NCI-H510A treated with DMSO at 0.1 percent for 48 hours (cell line): ENCODE data around the gene GABRR1.
"Not testable (repeated sequence)": the region's sequence is repeated elsewhere in the genome, so short reads cannot be mapped to it uniquely, and the experiment has no call there.

ENCODE experiments used
- DNase-seq: peaks from one replicate; lab custom pipeline; 2025; lab: John Stamatoyannopoulos, UW

Gene GABRR1

GRCh38 chr6:89217299-89217910, at the start of gene GABRR1:
Gene GABRR1 (minus strand): TSS chr6:89217358. CDS start chr6:89217322, 36 bp downstream.
- no peak for DNase-seq

GRCh38 chr6:89264296-89264695, 47.1 kb upstream of the GABRR1 start:
- no peak for DNase-seq

- DNase-seq, result peak; percentile 30
Measured at GRCh38 chr6:89260832-89261231, 43.7 kb upstream of the GABRR1 start.

GRCh38 chr6:89260310-89260709, 43.2 kb upstream of the GABRR1 start:
- no peak for DNase-seq

- no peak for DNase-seq
Measured at GRCh38 chr6:89258912-89259311, 41.8 kb upstream of the GABRR1 start.

GRCh38 chr6:89257781-89258180, 40.6 kb upstream of the GABRR1 start:
- no peak for DNase-seq

GRCh38 chr6:89257346-89257745, 40.2 kb upstream of the GABRR1 start:
- no peak for DNase-seq

- DNase-seq, result no peak
Measured at GRCh38 chr6:89255417-89255816, 38.3 kb upstream of the GABRR1 start.

- no peak for DNase-seq
Measured at GRCh38 chr6:89254569-89254968, 37.4 kb upstream of the GABRR1 start.

- DNase-seq, result no peak
Measured at GRCh38 chr6:89252907-89253306, 35.7 kb upstream of the GABRR1 start.

GRCh38 chr6:89251976-89252375, 34.8 kb upstream of the GABRR1 start:
- no peak for DNase-seq

- no peak for DNase-seq
Measured at GRCh38 chr6:89251170-89251569, 34.0 kb upstream of the GABRR1 start.

- DNase-seq, result no peak
Measured at GRCh38 chr6:89250239-89250638, 33.1 kb upstream of the GABRR1 start.

- DNase-seq, result no peak
Measured at GRCh38 chr6:89244241-89244985, 27.3 kb upstream of the GABRR1 start.

GRCh38 chr6:89243331-89243629, 26.1 kb upstream of the GABRR1 start:
- no peak for DNase-seq

GRCh38 chr6:89242574-89243330, 25.6 kb upstream of the GABRR1 start:
- DNase-seq, result peak; percentile 51

GRCh38 chr6:89239338-89239737, 22.2 kb upstream of the GABRR1 start:
- DNase-seq, result no peak

- no peak for DNase-seq
Measured at GRCh38 chr6:89237158-89237557, 20.0 kb upstream of the GABRR1 start.

GRCh38 chr6:89233605-89234004, 16.4 kb upstream of the GABRR1 start:
- DNase-seq, result not testable (repeated sequence)

- DNase-seq, result no peak
Measured at GRCh38 chr6:89222712-89223039, 5.5 kb upstream of the GABRR1 start.

- no peak for DNase-seq
Measured at GRCh38 chr6:89221971-89222711, 5.0 kb upstream of the GABRR1 start.

- DNase-seq, result no peak
Measured at GRCh38 chr6:89221129-89221528, 4.0 kb upstream of the GABRR1 start.

GRCh38 chr6:89216411-89216810, 747 bp downstream of the GABRR1 start:
- DNase-seq, result no peak
